OCI-LY1 (cell line): ENCODE measurements around the gene FURIN.

ENCODE experiments used
- H2AFZ ChIP-seq: fragments of 200-600 bp; sonication (generic), shearing (Covaris generic); 2 replicates; pipeline ENCODE4 v1.6.0; 2014; ENCODE audit warnings: antibody characterized with exemption, mild to moderate bottlenecking, low read length
- H3F3A ChIP-seq: fragments of 200-600 bp; sonication (generic), shearing (Covaris generic); 2 replicates; pipeline ENCODE4 v1.6.0; 2014; ENCODE audit warnings: mild to moderate bottlenecking, antibody characterized with exemption, low read length, moderate library complexity; ENCODE audit not compliant: insufficient read depth
- H3K27ac ChIP-seq: fragments of 200-600 bp; sonication (generic); 2 replicates; pipeline ENCODE4 v1.5.1; 2014; ENCODE audit warnings: low read length, mixed run types, mild to moderate bottlenecking, low read depth; ENCODE audit not compliant: poor library complexity, severe bottlenecking
- H3K27me3 ChIP-seq: fragments of 200-600 bp; sonication (generic); 2 replicates; pipeline ENCODE4 v1.6.0; 2014; ENCODE audit warnings: antibody characterized with exemption, mild to moderate bottlenecking, low read length, moderate library complexity; ENCODE audit not compliant: insufficient read depth
- H3K36me3 ChIP-seq: fragments of 200-600 bp; sonication (generic); 2 replicates; pipeline ENCODE4 v1.6.1; 2014; ENCODE audit warnings: mild to moderate bottlenecking, antibody characterized with exemption, low read length, moderate library complexity, mixed read lengths; ENCODE audit not compliant: insufficient read depth
- H3K4me1 ChIP-seq: fragments of 200-600 bp; sonication (generic); 2 replicates; pipeline ENCODE4 v1.5.1; 2014; ENCODE audit warnings: mild to moderate bottlenecking, low read length, moderate library complexity; ENCODE audit not compliant: insufficient read depth, severe bottlenecking
- H3K4me2 ChIP-seq: fragments of 200-600 bp; sonication (generic), shearing (Covaris generic); 2 replicates; pipeline ENCODE4 v1.6.1; 2014; ENCODE audit warnings: low read length
- H3K4me3 ChIP-seq: fragments of 200-600 bp; sonication (generic); 2 replicates; pipeline ENCODE4 v1.5.1; 2014; ENCODE audit warnings: low read length, low read depth, mild to moderate bottlenecking, mixed read lengths; ENCODE audit not compliant: poor library complexity, severe bottlenecking
- H3K79me2 ChIP-seq: fragments of 200-600 bp; shearing (Covaris generic); 2 replicates; pipeline ENCODE4 v1.6.1; 2016; ENCODE audit warnings: mixed run types, low read length, mixed read lengths; ENCODE audit not compliant: insufficient read depth
- H3K9ac ChIP-seq: fragments of 200-600 bp; sonication (generic), shearing (Covaris generic); 2 replicates; pipeline ENCODE4 v1.6.1; 2014; ENCODE audit warnings: mild to moderate bottlenecking, low read length, mixed read lengths
- H3K9me2 ChIP-seq: fragments of 200-600 bp; sonication (generic), shearing (Covaris generic); 2 replicates; pipeline ENCODE4 v1.6.1; 2014; ENCODE audit warnings: low read depth, mild to moderate bottlenecking, low read length, mixed read lengths
- H3K9me3 ChIP-seq: fragments of 200-600 bp; shearing (Covaris generic); 2 replicates; pipeline ENCODE4 v1.6.1; 2014; ENCODE audit warnings: low read length, mixed read lengths
- H4K20me1 ChIP-seq: fragments of 200-600 bp; sonication (generic), shearing (Covaris generic); 2 replicates; pipeline ENCODE4 v1.6.0; 2016; ENCODE audit warnings: mild to moderate bottlenecking, low read length; ENCODE audit not compliant: insufficient read depth
- EZH2 ChIP-seq: fragments of 200-600 bp; sonication (generic), shearing (Covaris generic); IDR thresholded peaks from 2 replicates; pipeline ENCODE4 v1.8.0; 2017; ENCODE audit warnings: borderline replicate concordance, mixed run types, mild to moderate bottlenecking, antibody characterized with exemption, low read length, moderate library complexity, mixed read lengths
- TF ChIP-seq, protein P1 (sequence below): fragments of 200-600 bp; sonication (generic), shearing (Covaris generic); IDR thresholded peaks from 2 replicates; pipeline ENCODE4 v1.5.1; 2017; ENCODE audit warnings: mild to moderate bottlenecking, antibody characterized with exemption, low read length, moderate library complexity, mixed read lengths

FURIN gene

DNA sequence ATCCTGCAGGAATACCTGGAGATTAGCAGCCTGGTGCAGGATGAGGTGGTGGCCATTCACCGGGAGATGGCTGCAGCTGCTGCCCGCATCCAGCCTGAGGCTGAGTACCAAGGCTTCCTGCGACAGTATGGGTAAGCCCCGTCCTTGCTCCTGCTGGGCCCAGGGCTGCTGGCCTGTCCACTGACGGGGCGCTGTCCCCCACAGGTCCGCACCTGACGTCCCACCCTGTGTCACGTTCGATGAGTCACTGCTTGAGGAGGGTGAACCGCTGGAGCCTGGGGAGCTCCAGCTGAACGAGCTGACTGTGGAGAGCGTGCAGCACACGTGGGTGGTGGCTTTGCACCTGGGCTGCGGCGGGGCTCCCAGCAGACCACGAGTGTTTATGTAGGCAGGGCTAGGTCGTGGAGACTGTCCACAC, 20.9 kb downstream of the FURIN start:
- H3K36me3 ChIP-seq: no peaks in the 10 kb centered on the region
- no peak overlapping the region for H3K4me2 ChIP-seq
- H3K4me3 ChIP-seq: no peak overlapping the region
- H3K27ac ChIP-seq: no peak overlapping the region
- no peaks in the 10 kb centered on the region for H3K9me3 ChIP-seq
- no peaks in the 10 kb centered on the region for H3K9me2 ChIP-seq
- peaks cover 6% of the 10 kb centered on the region for H3K4me1 ChIP-seq
- no peaks in the 10 kb centered on the region for H4K20me1 ChIP-seq
- no peak overlapping the region for H3K9ac ChIP-seq
- no peaks in the 10 kb centered on the region for H3F3A ChIP-seq
- H3K27me3 ChIP-seq: peaks cover 20% of the 10 kb centered on the region
- no peaks in the 10 kb centered on the region for H3K79me2 ChIP-seq
- H2AFZ ChIP-seq: no peak overlapping the region
- TF ChIP-seq EZH2: no peak
- TF ChIP-seq, protein P1, sequence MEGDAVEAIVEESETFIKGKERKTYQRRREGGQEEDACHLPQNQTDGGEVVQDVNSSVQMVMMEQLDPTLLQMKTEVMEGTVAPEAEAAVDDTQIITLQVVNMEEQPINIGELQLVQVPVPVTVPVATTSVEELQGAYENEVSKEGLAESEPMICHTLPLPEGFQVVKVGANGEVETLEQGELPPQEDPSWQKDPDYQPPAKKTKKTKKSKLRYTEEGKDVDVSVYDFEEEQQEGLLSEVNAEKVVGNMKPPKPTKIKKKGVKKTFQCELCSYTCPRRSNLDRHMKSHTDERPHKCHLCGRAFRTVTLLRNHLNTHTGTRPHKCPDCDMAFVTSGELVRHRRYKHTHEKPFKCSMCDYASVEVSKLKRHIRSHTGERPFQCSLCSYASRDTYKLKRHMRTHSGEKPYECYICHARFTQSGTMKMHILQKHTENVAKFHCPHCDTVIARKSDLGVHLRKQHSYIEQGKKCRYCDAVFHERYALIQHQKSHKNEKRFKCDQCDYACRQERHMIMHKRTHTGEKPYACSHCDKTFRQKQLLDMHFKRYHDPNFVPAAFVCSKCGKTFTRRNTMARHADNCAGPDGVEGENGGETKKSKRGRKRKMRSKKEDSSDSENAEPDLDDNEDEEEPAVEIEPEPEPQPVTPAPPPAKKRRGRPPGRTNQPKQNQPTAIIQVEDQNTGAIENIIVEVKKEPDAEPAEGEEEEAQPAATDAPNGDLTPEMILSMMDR: no peak

DNA sequence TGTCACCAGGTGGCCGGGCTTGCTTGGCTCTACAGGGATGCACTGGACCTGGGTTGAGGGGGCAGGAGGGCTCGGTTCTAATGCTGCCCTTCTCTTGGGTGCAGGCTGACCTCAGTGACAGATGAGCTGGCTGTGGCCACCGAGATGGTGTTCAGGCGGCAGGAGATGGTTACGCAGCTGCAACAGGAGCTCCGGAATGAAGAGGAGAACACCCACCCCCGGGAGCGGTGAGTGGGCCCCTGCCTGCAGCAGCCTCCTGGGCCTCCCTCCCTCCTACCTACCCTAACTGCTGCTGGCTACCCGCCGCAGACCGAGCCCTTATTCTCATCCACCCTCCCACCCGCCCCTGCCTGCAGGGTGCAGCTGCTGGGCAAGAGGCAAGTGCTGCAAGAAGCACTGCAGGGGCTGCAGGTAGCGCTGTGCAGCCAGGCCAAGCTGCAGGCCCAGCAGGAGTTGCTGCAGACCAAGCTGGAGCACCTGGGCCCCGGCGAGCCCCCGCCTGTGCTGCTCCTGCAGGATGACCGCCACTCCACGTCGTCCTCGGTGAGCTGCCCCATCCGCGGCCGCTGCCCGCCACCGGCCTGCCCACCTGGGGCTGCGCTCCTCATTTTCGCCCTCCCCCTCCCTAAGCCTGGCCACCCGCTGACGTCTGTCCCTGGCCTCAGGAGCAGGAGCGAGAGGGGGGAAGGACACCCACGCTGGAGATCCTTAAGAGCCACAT, 21.5 kb downstream of the FURIN start:
- H3K27ac ChIP-seq: no peak overlapping the region
- no peaks in the 10 kb centered on the region for H4K20me1 ChIP-seq
- no peak overlapping the region for H3K4me3 ChIP-seq
- no peak for TF ChIP-seq EZH2
- TF ChIP-seq, protein P1: no peak
- H3K36me3 ChIP-seq: no peaks in the 10 kb centered on the region
- H2AFZ ChIP-seq: no peak overlapping the region
- no peaks in the 10 kb centered on the region for H3F3A ChIP-seq
- no peak overlapping the region for H3K9ac ChIP-seq
- peaks cover 20% of the 10 kb centered on the region for H3K27me3 ChIP-seq
- peaks cover 6% of the 10 kb centered on the region for H3K4me1 ChIP-seq
- H3K9me2 ChIP-seq: no peaks in the 10 kb centered on the region
- H3K9me3 ChIP-seq: no peaks in the 10 kb centered on the region
- no peak overlapping the region for H3K4me2 ChIP-seq
- no peaks in the 10 kb centered on the region for H3K79me2 ChIP-seq

DNA sequence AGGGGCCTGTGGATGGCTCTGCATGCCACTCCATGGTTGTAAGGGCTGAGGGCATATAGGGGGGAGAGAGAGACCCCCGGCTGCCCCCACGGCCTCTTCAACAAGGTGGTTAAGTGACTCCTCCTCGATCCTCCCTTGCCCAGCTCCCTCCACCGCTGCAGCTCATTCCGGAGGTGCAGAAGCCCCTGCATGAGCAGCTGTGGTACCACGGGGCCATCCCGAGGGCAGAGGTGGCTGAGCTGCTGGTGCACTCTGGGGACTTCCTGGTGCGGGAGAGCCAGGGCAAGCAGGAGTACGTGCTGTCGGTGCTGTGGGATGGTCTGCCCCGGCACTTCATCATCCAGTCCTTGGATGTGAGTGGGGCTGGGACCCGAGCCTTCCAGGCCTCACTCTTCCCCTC, 22.5 kb downstream of the FURIN start:
- Histone ChIP-seq H3K4me3 (no peak overlapping the region), H4K20me1 (no peaks in the 10 kb centered on the region), H3K9me2 (no peaks in the 10 kb centered on the region), H2AFZ (no peak overlapping the region), H3K36me3 (no peaks in the 10 kb centered on the region), H3K4me1 (peaks cover 6% of the 10 kb centered on the region), H3K4me2 (no peak overlapping the region), H3K79me2 (no peaks in the 10 kb centered on the region), H3K27ac (no peak overlapping the region), H3K9me3 (no peaks in the 10 kb centered on the region), H3K9ac (no peak overlapping the region), H3K27me3 (peaks cover 20% of the 10 kb centered on the region), H3F3A (no peaks in the 10 kb centered on the region)
- TF ChIP-seq, protein P1: no peak
- TF ChIP-seq EZH2: no peak
